Caco-2 (cell line): Measurements from ENCODE around the gene FADS3. TPM values are rescaled to one million over a fixed set of nuclear protein-coding genes. Genes with fewer than 3 reads are reported as not detected.

Experiments
- Bru-seq: library from RNA; stranded (reverse); fragments of 400-500 nt; gene quantifications from one replicate; lab custom pipeline; 2021; lab: Mats Ljungman, UMichigan
- BruChase-seq, 2 experiments: library from RNA; stranded (reverse); fragments of 400-500 nt; gene quantifications; one replicate each; lab custom pipeline; 2021; lab: Mats Ljungman, UMichigan
- BruUV-seq: library from RNA; stranded (reverse); fragments of 400-500 nt; replicated peaks from 2 replicates; lab custom pipeline; 2021; lab: Mats Ljungman, UMichigan
- CTCF ChIA-PET: fragments of 300-600 bp; sonication (Branson Sonifier 250); formaldehyde crosslinking; loops from one replicate; lab custom pipeline; 2022; ENCODE audit warnings: antibody characterized with exemption; lab: Charles Lee
- POLR2A ChIA-PET: fragments of 300-600 bp; sonication (Branson Sonifier 250); formaldehyde crosslinking; loops from one replicate; lab custom pipeline; 2022; ENCODE audit warnings: antibody characterized with exemption; lab: Charles Lee
- DNase-seq, 2 experiments: peaks; one replicate each; pipeline versions ENCODE4 v3.0.0 to v3.0.0-alpha.2; 2020 to 2022
- H3K27me3 ChIP-seq: replicated peaks from 2 replicates; pipeline ENCODE4 v1.6.0; 2011; ENCODE audit warnings: low read length; ENCODE audit not compliant: control insufficient read depth, insufficient read depth
- H3K36me3 ChIP-seq: 2 replicates; pipeline ENCODE4 v1.5.1; 2011; ENCODE audit warnings: low read length; ENCODE audit not compliant: control insufficient read depth, insufficient read depth
- H3K4me1 ChIP-seq: fragments of 250-450 bp; sonication (Bioruptor Pico); 2 replicates; pipeline ENCODE4 v1.5.1; 2020; ENCODE audit warnings: mild to moderate bottlenecking
- H3K4me3 ChIP-seq: 2 replicates; pipeline ENCODE4 v1.5.1; 2011; ENCODE audit warnings: low read depth, mild to moderate bottlenecking, control low read depth, low read length
- H3K9me3 ChIP-seq: fragments of 250-450 bp; sonication (Bioruptor Pico); 2 replicates; pipeline ENCODE4 v1.5.1; 2020; ENCODE audit warnings: mild to moderate bottlenecking, moderate library complexity
- H3K27ac Mint-ChIP-seq: one replicate; pipeline ENCODE4 v1.8.0; 2022; ENCODE audit warnings: mixed read lengths; ENCODE audit not compliant: unreplicated experiment
- H3K27me3 Mint-ChIP-seq: one replicate; pipeline ENCODE4 v1.8.0; 2022; ENCODE audit warnings: mixed read lengths; ENCODE audit not compliant: insufficient read depth, unreplicated experiment
- H3K36me3 Mint-ChIP-seq: one replicate; pipeline ENCODE4 v1.8.0; 2022; ENCODE audit warnings: mild to moderate bottlenecking, mixed read lengths; ENCODE audit not compliant: insufficient read depth, unreplicated experiment
- H3K4me1 Mint-ChIP-seq: one replicate; pipeline ENCODE4 v1.8.0; 2022; ENCODE audit warnings: low read depth, mixed read lengths; ENCODE audit not compliant: unreplicated experiment
- H3K4me3 Mint-ChIP-seq: one replicate; pipeline ENCODE4 v1.8.0; 2022; ENCODE audit warnings: mild to moderate bottlenecking, moderate library complexity, mixed read lengths; ENCODE audit not compliant: unreplicated experiment
- H3K9me3 Mint-ChIP-seq: one replicate; pipeline ENCODE4 v1.8.0; 2022; ENCODE audit warnings: mixed read lengths; ENCODE audit not compliant: unreplicated experiment
- intact Hi-C: fragments of 100-400 bp; cut with micrococcal nuclease; formaldehyde crosslinking; loops from one replicate; pipeline ENCODE4 v1.10.0; 2022; ENCODE audit not compliant: unreplicated experiment
- long read RNA-seq: library from polyadenylated mRNA; stranded (forward); transcript quantifications from one replicate; pipeline ENCODE4 v2.0.0, GENCODE V29; 2022
- total RNA-seq: library from RNA; stranded (reverse); gene quantifications from 2 replicates; pipeline ENCODE4 v1.2.3, GENCODE V29; 2022
- TF ChIP-seq, protein P1 (sequence below), 2 experiments: fragments of 200-600 bp in 1 of 2; IDR thresholded peaks; 1 replicate in 1 of 2; 2 replicates in 1 of 2; pipeline versions ENCODE4 v1.5.1 to v1.8.0; 2011 to 2022; ENCODE audit warnings: antibody characterized with exemption in 1 of 2, control low read depth in 1 of 2, inconsistent platforms in 1 of 2, low read depth in 1 of 2, low read length in 1 of 2, mild to moderate bottlenecking in 1 of 2, moderate library complexity in 1 of 2; ENCODE audit not compliant: insufficient read depth in 1 of 2, severe bottlenecking in 1 of 2, unreplicated experiment in 1 of 2

The FADS3 gene, protein sequence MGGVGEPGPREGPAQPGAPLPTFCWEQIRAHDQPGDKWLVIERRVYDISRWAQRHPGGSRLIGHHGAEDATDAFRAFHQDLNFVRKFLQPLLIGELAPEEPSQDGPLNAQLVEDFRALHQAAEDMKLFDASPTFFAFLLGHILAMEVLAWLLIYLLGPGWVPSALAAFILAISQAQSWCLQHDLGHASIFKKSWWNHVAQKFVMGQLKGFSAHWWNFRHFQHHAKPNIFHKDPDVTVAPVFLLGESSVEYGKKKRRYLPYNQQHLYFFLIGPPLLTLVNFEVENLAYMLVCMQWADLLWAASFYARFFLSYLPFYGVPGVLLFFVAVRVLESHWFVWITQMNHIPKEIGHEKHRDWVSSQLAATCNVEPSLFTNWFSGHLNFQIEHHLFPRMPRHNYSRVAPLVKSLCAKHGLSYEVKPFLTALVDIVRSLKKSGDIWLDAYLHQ
- total RNA-seq (26.1 and 32.7 TPM in 2 replicates), Bru-seq, nascent RNA (percentile 44 among the genes with signal in this experiment), BruChase-seq, experiment 1, labeled RNA remaining after a 2-hour chase (percentile 51 among the genes with signal in this experiment), BruChase-seq, experiment 2, labeled RNA remaining after a 6-hour chase (percentile 58 among the genes with signal in this experiment)
- long read RNA-seq, transcript FADS3-201 (12 exons, 1,779 nt) = major isoform, 60 of 116 reads
- long read RNA-seq, partial matches to known transcripts = 9 of 116 reads
- long read RNA-seq, other reads (novel, unspliced or antisense) = 43 of 116 reads

DNA sequence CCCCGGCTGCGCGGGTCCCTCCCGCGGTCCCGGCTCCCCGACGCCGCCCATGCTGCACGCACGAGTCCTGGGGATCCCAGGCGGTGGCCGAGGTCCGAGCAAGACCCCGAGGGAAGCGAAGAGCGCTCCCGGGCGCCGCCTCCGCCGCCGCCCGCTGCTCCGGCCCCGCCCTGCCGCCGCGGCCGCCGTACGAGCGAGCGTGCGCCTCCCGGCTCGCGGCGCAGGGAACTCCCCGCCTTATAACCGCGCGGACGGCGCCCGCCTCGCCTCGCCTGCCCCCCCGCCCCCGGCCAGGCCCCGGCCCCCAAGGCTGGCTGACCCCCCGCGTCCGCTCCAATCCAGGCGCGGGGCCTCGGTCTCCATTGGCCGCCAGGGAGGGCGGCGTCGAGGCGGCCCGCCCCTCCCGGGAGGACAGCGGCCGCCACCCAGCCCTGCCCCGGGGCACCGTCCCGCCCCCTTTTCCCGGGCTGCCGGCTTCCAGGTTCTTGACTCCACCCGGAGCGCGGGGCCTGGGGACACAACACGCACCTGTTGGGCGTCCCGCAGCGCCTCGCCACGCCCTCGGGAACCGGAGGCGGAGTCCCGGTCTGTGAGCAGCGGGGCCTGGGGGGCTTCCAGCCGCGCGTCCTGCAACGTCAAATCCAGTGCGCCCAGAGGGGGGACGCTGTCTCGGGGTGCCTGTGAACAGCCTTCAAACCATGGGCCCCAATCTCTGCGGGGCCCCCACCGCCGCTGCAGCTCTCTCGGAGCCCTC is at the start of gene FADS3:
Gene FADS3 (minus strand): TSS at position 215 of the 754 bp plus-strand sequence. CDS start 164 bp downstream, at position 51.
- Mint-ChIP-seq H3K27me3 (no peaks in the 10 kb centered on the region), H3K4me1 (no peaks in the 10 kb centered on the region), H3K4me3 (peak within 1 kb of the TSS; percentile 91), H3K9me3 (no peaks in the 10 kb centered on the region), H3K36me3 (peaks cover 5% of the 10 kb centered on the region), H3K27ac (peak within 1 kb of the TSS; percentile 64)
- intact Hi-C loops = loop anchor here (1.0 kb wide), 3 partner anchors 20 to 94 kb away; no protein-coding TSS in a partner anchor
- Histone ChIP-seq H3K4me3 (peak within 1 kb of the TSS; percentile 90), H3K4me1 (peaks cover 8% of the 10 kb centered on the region), H3K27me3 (no peaks in the 10 kb centered on the region), H3K36me3 (no peaks in the 10 kb centered on the region), H3K9me3 (no peaks in the 10 kb centered on the region)
- peak; percentile 92 to 96 for DNase-seq
- TF ChIP-seq, protein P1, sequence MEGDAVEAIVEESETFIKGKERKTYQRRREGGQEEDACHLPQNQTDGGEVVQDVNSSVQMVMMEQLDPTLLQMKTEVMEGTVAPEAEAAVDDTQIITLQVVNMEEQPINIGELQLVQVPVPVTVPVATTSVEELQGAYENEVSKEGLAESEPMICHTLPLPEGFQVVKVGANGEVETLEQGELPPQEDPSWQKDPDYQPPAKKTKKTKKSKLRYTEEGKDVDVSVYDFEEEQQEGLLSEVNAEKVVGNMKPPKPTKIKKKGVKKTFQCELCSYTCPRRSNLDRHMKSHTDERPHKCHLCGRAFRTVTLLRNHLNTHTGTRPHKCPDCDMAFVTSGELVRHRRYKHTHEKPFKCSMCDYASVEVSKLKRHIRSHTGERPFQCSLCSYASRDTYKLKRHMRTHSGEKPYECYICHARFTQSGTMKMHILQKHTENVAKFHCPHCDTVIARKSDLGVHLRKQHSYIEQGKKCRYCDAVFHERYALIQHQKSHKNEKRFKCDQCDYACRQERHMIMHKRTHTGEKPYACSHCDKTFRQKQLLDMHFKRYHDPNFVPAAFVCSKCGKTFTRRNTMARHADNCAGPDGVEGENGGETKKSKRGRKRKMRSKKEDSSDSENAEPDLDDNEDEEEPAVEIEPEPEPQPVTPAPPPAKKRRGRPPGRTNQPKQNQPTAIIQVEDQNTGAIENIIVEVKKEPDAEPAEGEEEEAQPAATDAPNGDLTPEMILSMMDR (IDR thresholded peaks at IDR 0.05; ENCODE audit: insufficient read depth in 1 of 2, low read depth in 1 of 2, low read length in 1 of 2, severe bottlenecking in 1 of 2, unreplicated experiment in 1 of 2) = peak in 1 of 2 experiments; percentile 32
- POLR2A ChIA-PET = no interaction called here
- CTCF ChIA-PET = interaction anchor here (0.5 to 1.0 kb wide), 4 partner anchors 7 to 191 kb away, joined by 3 to 5 read pairs (median 3); no protein-coding TSS in a partner anchor
- BruUV-seq = no TSS peak

DNA sequence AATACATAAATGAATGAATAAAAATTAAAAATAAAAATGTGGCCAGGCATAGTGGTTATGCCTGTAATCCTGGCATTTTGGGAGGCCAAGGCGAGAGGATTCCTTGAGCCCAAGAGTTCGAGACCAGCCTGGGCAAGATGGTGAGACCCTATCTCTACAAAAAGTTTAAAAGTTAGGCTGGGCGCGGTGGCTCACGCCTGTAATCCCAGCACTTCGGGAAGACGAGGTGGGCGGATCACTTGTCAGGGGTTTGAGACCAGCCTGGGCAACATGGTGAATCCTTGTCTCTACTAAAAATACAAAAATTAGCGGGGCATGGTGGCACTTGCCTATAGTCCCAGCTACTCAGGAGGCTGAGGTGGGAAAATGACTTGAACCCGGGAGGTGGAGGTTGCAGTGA is 49.1 kb upstream of the FADS3 start:
- no peaks in the 10 kb centered on the region for H3K4me1 ChIP-seq
- no peak overlapping the region for H3K4me3 ChIP-seq
- Mint-ChIP-seq H3K27me3 (peaks cover 8% of the 10 kb centered on the region), H3K9me3 (peaks cover 23% of the 10 kb centered on the region), H3K4me3 (no peak overlapping the region), H3K4me1 (no peaks in the 10 kb centered on the region), H3K27ac (no peak overlapping the region), H3K36me3 (no peaks in the 10 kb centered on the region)
- ChIA-PET CTCF (no interaction called here), POLR2A (no interaction called here)
- H3K36me3 ChIP-seq = no peaks in the 10 kb centered on the region
- no peak for DNase-seq
- no peaks in the 10 kb centered on the region for H3K27me3 ChIP-seq
- no TSS peak for BruUV-seq
- TF ChIP-seq, protein P1 (IDR thresholded peaks at IDR 0.05; ENCODE audit: insufficient read depth in 1 of 2, low read depth in 1 of 2, low read length in 1 of 2, severe bottlenecking in 1 of 2, unreplicated experiment in 1 of 2) = no peak
- intact Hi-C loops = no loop called here
- peaks cover 5% of the 10 kb centered on the region; the same call in 1 of the 2 replicates for H3K9me3 ChIP-seq
